K562 (cell line): Measurements from ENCODE around the gene SKA3.

ENCODE experiments used
- EZH2 ChIP-seq: IDR thresholded peaks from 2 replicates; pipeline ENCODE4 v1.6.1; 2012; ENCODE audit warnings: low read depth, mild to moderate bottlenecking, inconsistent platforms, low read length, borderline replicate concordance
- HNRNPL ChIP-seq: fragments of 200-400 bp; formaldehyde crosslinking; IDR thresholded peaks from 2 replicates; pipeline ENCODE4 v1.6.1; 2017; ENCODE audit warnings: low read depth, mild to moderate bottlenecking, low read length
- TRIM24 ChIP-seq, 2 experiments: fragments of 450-650 bp; IDR thresholded peaks; 2 replicates each; pipeline ENCODE4 v1.6.1; 2016
- XRCC3 ChIP-seq: fragments of 450-650 bp; IDR thresholded peaks from 2 replicates; pipeline ENCODE4 v1.6.1; 2017; ENCODE audit warnings: mild to moderate bottlenecking, moderate library complexity
- YY1 ChIP-seq, 3 experiments: IDR thresholded peaks; 2 replicates each; pipeline ENCODE4 v1.6.1; 2011; ENCODE audit warnings: low read length in 2 of 3, mild to moderate bottlenecking in 2 of 3, moderate library complexity in 2 of 3, borderline replicate concordance in 1 of 3, control low read depth in 1 of 3, low read depth in 1 of 3; ENCODE audit not compliant: insufficient read depth in 3 of 3, insufficient replicate concordance in 2 of 3, control insufficient read depth in 1 of 3, insufficient read length in 1 of 3; ENCODE audit errors: extremely low read depth in 1 of 3

GRCh38 chr13:21150013-21150412 is 26.3 kb downstream of the SKA3 start:
- TF ChIP-seq TRIM24 (IDR thresholded peaks at IDR 0.05), result no peak
- no peak for TF ChIP-seq EZH2
- no peak for TF ChIP-seq YY1 (IDR thresholded peaks at IDR 0.05; ENCODE audit: borderline replicate concordance in 1 of 3, control insufficient read depth in 1 of 3, extremely low read depth in 1 of 3, insufficient read depth in 3 of 3, insufficient read length in 1 of 3, insufficient replicate concordance in 2 of 3, low read depth in 1 of 3, low read length in 2 of 3)
- TF ChIP-seq HNRNPL, result no peak
- no peak for TF ChIP-seq XRCC3
